ENCODE results near the gene HOXA3. TPM values are rescaled to one million over a fixed set of nuclear protein-coding genes. Genes with fewer than 3 reads are reported as not detected.

Gene HOXA3
- polyA plus RNA-seq, 1 of the 3 experiments (the other 2 are of a cell fraction): 0.15 TPM

DNA sequence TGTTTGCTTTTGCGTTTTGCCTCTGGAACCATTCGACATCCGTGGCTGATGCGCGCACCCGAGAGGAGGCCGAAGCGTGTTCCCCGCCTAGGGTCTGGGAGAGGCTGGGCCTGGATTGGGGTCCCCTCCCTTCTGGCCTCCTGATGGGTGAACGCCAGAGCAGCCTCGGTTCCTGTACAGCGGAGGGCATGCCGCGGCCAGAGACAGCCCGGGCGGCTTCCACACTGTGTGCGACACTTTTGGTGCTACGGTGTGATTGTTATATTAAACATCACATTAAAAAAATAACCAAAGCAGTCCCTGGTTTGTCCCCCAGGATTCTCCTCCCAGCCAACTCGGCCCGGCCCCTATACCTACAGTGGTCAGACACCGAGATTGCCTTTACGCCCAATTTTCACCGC lies 7.8 kb upstream of the HOXA3 start (continued):
- TF ChIP-seq SIN3A (IDR thresholded peaks at IDR 0.05; ENCODE audit: borderline replicate concordance, low read depth, low read length) (no peak), RXRA (IDR thresholded peaks at IDR 0.05; ENCODE audit: borderline replicate concordance, low read depth) (no peak), TEAD4 (IDR thresholded peaks at IDR 0.05; ENCODE audit: borderline replicate concordance, insufficient read depth) (no peak), FOXM1 (IDR thresholded peaks at IDR 0.05; ENCODE audit: low read depth) (no peak), RFX5 (IDR thresholded peaks at IDR 0.05; ENCODE audit: low read length) (no peak), MXI1 (IDR thresholded peaks at IDR 0.05; ENCODE audit: low read depth, low read length) (no peak), POLR2AphosphoS5 (IDR thresholded peaks at IDR 0.05; ENCODE audit: low read depth, low read length) (no peak)
- TF ChIP-seq, protein P1, sequence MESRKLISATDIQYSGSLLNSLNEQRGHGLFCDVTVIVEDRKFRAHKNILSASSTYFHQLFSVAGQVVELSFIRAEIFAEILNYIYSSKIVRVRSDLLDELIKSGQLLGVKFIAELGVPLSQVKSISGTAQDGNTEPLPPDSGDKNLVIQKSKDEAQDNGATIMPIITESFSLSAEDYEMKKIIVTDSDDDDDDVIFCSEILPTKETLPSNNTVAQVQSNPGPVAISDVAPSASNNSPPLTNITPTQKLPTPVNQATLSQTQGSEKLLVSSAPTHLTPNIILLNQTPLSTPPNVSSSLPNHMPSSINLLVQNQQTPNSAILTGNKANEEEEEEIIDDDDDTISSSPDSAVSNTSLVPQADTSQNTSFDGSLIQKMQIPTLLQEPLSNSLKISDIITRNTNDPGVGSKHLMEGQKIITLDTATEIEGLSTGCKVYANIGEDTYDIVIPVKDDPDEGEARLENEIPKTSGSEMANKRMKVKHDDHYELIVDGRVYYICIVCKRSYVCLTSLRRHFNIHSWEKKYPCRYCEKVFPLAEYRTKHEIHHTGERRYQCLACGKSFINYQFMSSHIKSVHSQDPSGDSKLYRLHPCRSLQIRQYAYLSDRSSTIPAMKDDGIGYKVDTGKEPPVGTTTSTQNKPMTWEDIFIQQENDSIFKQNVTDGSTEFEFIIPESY (IDR thresholded peaks at IDR 0.05; ENCODE audit: borderline replicate concordance, low read depth): no peak

DNA sequence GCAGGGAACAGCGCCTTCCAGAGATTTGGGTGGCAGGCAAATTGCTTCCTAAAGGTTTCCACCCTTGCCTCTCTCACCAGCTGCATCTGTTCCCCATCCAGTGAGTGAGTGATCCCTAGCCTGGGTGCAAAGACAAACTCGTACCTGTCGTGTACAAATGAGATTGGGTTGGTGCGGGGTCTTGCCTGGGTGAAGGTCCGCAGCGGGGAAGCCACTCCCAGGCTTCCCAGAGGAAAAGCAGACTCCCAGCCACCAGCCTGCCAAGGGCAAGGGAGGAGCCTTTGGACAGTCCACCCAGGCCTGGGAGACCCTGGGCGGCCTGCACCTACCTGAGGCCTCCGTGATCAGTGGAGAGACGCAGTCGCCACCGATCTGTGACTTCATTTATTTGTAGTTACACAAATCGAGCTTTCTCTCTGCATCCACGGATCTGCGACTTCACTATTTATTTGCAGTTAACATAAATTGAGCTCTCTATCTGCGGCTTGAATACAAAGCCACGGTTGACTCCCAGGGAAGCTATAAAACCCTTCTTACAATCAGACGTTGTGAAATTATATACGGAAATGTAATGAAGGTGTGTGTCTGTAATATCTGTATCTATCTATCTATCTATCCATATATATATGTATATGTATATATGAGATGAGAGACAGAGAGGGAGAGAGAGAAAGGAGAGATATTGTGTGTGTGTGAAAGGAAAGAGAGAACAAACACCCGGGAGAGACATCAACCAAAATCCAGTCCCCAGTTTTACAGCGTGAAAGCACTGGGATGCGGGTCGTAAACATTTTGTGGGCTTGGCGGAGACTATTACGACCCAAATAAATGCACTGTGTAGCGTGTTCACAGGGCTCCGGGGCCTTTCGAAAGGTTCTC lies 7.1 kb upstream of the HOXA3 start:
- no peak overlapping the region for H3K4me3 ChIP-seq (ENCODE audit: low read depth in 2 of 2, low read length in 1 of 2)
- H3K27ac ChIP-seq (ENCODE audit: low read depth in 2 of 2, low read length in 1 of 2): no peak overlapping the region
- WGBS (ENCODE audit: low lambda C conversion rate): 63% methylated on average over 27 of the region's 27 CpGs
- no peaks in the 10 kb centered on the region for H3K79me2 ChIP-seq (ENCODE audit: insufficient read depth)
- peaks cover 10% of the 10 kb centered on the region for H3F3A ChIP-seq (replicated peaks; ENCODE audit: insufficient read depth)
- peaks cover 91% of the 10 kb centered on the region for H3K27me3 ChIP-seq (ENCODE audit: insufficient read depth)
- DNase-seq: no peak
- TF ChIP-seq NRF1 (IDR thresholded peaks at IDR 0.05; ENCODE audit: low read depth, low read length): no peak
- no peak for TF ChIP-seq SIN3A (IDR thresholded peaks at IDR 0.05; ENCODE audit: borderline replicate concordance, low read depth, low read length)
- no peak for TF ChIP-seq JUND (IDR thresholded peaks at IDR 0.05)
- no peak for TF ChIP-seq POLR2AphosphoS5 (IDR thresholded peaks at IDR 0.05; ENCODE audit: low read depth, low read length)
- no peak for TF ChIP-seq EP300 (IDR thresholded peaks at IDR 0.05; ENCODE audit: borderline replicate concordance in 1 of 2, low read depth in 1 of 2, low read length in 1 of 2)
- TF ChIP-seq RAD21 (IDR thresholded peaks at IDR 0.05; ENCODE audit: low read length): no peak
- TF ChIP-seq TEAD4 (IDR thresholded peaks at IDR 0.05; ENCODE audit: borderline replicate concordance, insufficient read depth): no peak
- no peak for TF ChIP-seq NFIC (IDR thresholded peaks at IDR 0.05; ENCODE audit: borderline replicate concordance)
- TF ChIP-seq, protein P2, sequence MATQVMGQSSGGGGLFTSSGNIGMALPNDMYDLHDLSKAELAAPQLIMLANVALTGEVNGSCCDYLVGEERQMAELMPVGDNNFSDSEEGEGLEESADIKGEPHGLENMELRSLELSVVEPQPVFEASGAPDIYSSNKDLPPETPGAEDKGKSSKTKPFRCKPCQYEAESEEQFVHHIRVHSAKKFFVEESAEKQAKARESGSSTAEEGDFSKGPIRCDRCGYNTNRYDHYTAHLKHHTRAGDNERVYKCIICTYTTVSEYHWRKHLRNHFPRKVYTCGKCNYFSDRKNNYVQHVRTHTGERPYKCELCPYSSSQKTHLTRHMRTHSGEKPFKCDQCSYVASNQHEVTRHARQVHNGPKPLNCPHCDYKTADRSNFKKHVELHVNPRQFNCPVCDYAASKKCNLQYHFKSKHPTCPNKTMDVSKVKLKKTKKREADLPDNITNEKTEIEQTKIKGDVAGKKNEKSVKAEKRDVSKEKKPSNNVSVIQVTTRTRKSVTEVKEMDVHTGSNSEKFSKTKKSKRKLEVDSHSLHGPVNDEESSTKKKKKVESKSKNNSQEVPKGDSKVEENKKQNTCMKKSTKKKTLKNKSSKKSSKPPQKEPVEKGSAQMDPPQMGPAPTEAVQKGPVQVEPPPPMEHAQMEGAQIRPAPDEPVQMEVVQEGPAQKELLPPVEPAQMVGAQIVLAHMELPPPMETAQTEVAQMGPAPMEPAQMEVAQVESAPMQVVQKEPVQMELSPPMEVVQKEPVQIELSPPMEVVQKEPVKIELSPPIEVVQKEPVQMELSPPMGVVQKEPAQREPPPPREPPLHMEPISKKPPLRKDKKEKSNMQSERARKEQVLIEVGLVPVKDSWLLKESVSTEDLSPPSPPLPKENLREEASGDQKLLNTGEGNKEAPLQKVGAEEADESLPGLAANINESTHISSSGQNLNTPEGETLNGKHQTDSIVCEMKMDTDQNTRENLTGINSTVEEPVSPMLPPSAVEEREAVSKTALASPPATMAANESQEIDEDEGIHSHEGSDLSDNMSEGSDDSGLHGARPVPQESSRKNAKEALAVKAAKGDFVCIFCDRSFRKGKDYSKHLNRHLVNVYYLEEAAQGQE (IDR thresholded peaks at IDR 0.05; ENCODE audit: low read depth, low read length): no peak
- TF ChIP-seq, protein P3, sequence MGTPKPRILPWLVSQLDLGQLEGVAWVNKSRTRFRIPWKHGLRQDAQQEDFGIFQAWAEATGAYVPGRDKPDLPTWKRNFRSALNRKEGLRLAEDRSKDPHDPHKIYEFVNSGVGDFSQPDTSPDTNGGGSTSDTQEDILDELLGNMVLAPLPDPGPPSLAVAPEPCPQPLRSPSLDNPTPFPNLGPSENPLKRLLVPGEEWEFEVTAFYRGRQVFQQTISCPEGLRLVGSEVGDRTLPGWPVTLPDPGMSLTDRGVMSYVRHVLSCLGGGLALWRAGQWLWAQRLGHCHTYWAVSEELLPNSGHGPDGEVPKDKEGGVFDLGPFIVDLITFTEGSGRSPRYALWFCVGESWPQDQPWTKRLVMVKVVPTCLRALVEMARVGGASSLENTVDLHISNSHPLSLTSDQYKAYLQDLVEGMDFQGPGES (IDR thresholded peaks at IDR 0.05; ENCODE audit: low read depth, low read length): no peak
- no peak for TF ChIP-seq GABPA (IDR thresholded peaks at IDR 0.05; ENCODE audit: low read depth)
- no peak for TF ChIP-seq MXI1 (IDR thresholded peaks at IDR 0.05; ENCODE audit: low read depth, low read length)
- TF ChIP-seq, protein P4, sequence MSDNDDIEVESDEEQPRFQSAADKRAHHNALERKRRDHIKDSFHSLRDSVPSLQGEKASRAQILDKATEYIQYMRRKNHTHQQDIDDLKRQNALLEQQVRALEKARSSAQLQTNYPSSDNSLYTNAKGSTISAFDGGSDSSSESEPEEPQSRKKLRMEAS (IDR thresholded peaks at IDR 0.05; ENCODE audit: low read depth): no peak
- TF ChIP-seq TAF1 (IDR thresholded peaks at IDR 0.05; ENCODE audit: borderline replicate concordance, low read depth, low read length): no peak
- TF ChIP-seq RXRA (IDR thresholded peaks at IDR 0.05; ENCODE audit: borderline replicate concordance, low read depth): no peak
- ChIA-PET POLR2A (no interaction called here), CTCF (interaction anchor here (0.6 to 11.7 kb wide), 7 partner anchors 9 to 1258 kb away, joined by 3 to 270 read pairs (median 4); partner anchors contain the start of genes HOXA3, HOXA5 and HOXA6)
- no peaks in the 10 kb centered on the region for H4K20me1 ChIP-seq (ENCODE audit: insufficient read depth)
- H3K9me3 ChIP-seq: no peaks in the 10 kb centered on the region
- no peak overlapping the region for H2AFZ ChIP-seq (ENCODE audit: low read depth)
- no peaks in the 10 kb centered on the region for H3K36me3 ChIP-seq (replicated peaks in 1 of 2; ENCODE audit: control insufficient read depth in 1 of 2, insufficient read depth in 2 of 2, low read length in 1 of 2)
- no peaks in the 10 kb centered on the region for H3K9me2 ChIP-seq
- H3K4me2 ChIP-seq: no peak overlapping the region
- no peak overlapping the region for H3K9ac ChIP-seq
- peaks cover 0 to 8% of the 10 kb centered on the region in 2 experiments; a peak in 1 of 4 replicates for H3K4me1 ChIP-seq (ENCODE audit: control insufficient read depth in 1 of 2, insufficient read depth in 2 of 2, low read depth in 1 of 2, low read length in 1 of 2)
